Neural progenitor cell (in vitro differentiated cells): ENCODE results near the gene R3HDM2. TPM values are rescaled to one million over a fixed set of nuclear protein-coding genes. Genes with fewer than 3 reads are reported as not detected.
A peak's percentile ranks its signal among the peaks of the same experiment; 100 is the strongest.

ENCODE experiments used
- DNase-seq: peaks from one replicate; pipeline ENCODE4 v3.0.0-alpha.2; 2016; ENCODE audit warnings: low spot score
- H2AFZ ChIP-seq: fragments of 200-600 bp; sonication (generic); replicated peaks from 2 replicates; pipeline ENCODE4 v1.6.1; 2016; ENCODE audit warnings: antibody characterized with exemption
- H3F3A ChIP-seq: fragments of 200-600 bp; sonication (generic); 2 replicates; pipeline ENCODE4 v1.6.1; 2016; ENCODE audit warnings: antibody characterized with exemption, low read depth
- H3K27ac ChIP-seq: fragments of 200-600 bp; sonication (generic); 2 replicates; pipeline ENCODE4 v1.5.1; 2016; ENCODE audit warnings: mild to moderate bottlenecking
- H3K27me3 ChIP-seq: fragments of 200-600 bp; sonication (generic); 2 replicates; pipeline ENCODE4 v1.6.1; 2016; ENCODE audit warnings: mild to moderate bottlenecking, moderate library complexity
- H3K36me3 ChIP-seq: fragments of 200-600 bp; sonication (generic); 2 replicates; pipeline ENCODE4 v1.5.1; 2016
- H3K4me1 ChIP-seq: fragments of 200-600 bp; sonication (generic); 2 replicates; pipeline ENCODE4 v1.6.1; 2016; ENCODE audit warnings: mixed run types
- H3K4me2 ChIP-seq: fragments of 200-600 bp; sonication (generic); 2 replicates; pipeline ENCODE4 v1.6.1; 2016
- H3K4me3 ChIP-seq: fragments of 200-600 bp; sonication (generic); 2 replicates; pipeline ENCODE4 v1.5.1; 2016
- H3K79me2 ChIP-seq: fragments of 200-600 bp; sonication (generic); 2 replicates; pipeline ENCODE4 v1.6.1; 2016; ENCODE audit warnings: low read depth
- H3K9ac ChIP-seq: fragments of 200-600 bp; sonication (generic); 2 replicates; pipeline ENCODE4 v1.6.1; 2016
- H3K9me3 ChIP-seq: fragments of 200-600 bp; sonication (generic); 2 replicates; pipeline ENCODE4 v1.5.1; 2016; ENCODE audit warnings: low read depth
- H4K20me1 ChIP-seq: fragments of 200-600 bp; sonication (generic); 2 replicates; pipeline ENCODE4 v1.6.1; 2016; ENCODE audit warnings: low read depth
- H3K27ac Mint-ChIP-seq: 3 replicates; pipeline ENCODE4 v1.8.0; 2021; ENCODE audit warnings: mixed read lengths
- H3K27me3 Mint-ChIP-seq: 2 replicates; pipeline ENCODE4 v1.8.0; 2022; ENCODE audit warnings: low read depth, mild to moderate bottlenecking, inconsistent platforms, moderate library complexity, mixed read lengths; ENCODE audit not compliant: insufficient read depth
- H3K36me3 Mint-ChIP-seq: 3 replicates; pipeline ENCODE4 v1.8.0; 2021; ENCODE audit warnings: mixed read lengths
- H3K4me1 Mint-ChIP-seq: 3 replicates; pipeline ENCODE4 v1.8.0; 2021; ENCODE audit warnings: mixed read lengths
- H3K4me3 Mint-ChIP-seq: 3 replicates; pipeline ENCODE4 v1.8.0; 2021; ENCODE audit warnings: mild to moderate bottlenecking, moderate library complexity, mixed read lengths
- H3K9me3 Mint-ChIP-seq: 3 replicates; pipeline ENCODE4 v1.8.0; 2020; ENCODE audit warnings: mixed read lengths
- EZH2 ChIP-seq: fragments of 200-600 bp; sonication (generic); IDR thresholded peaks from 2 replicates; pipeline ENCODE4 v1.6.1; 2017; ENCODE audit warnings: antibody characterized with exemption, mild to moderate bottlenecking, moderate library complexity
- EZH2phosphoT487 ChIP-seq: fragments of 200-600 bp; sonication (generic); IDR thresholded peaks from 2 replicates; pipeline ENCODE4 v1.6.1; 2017; ENCODE audit warnings: antibody characterized with exemption
- total RNA-seq: library from RNA; depleted of rRNA; stranded (reverse); fragments of >200 nt; gene quantifications from 2 replicates; pipeline ENCODE4 v1.2.3, GENCODE V29; 2015; ENCODE audit warnings: low replicate concordance
- TF ChIP-seq, protein P1 (sequence below): fragments of 200-600 bp; sonication (generic); IDR thresholded peaks from 2 replicates; pipeline ENCODE4 v1.5.1; 2017; ENCODE audit warnings: antibody characterized with exemption, mild to moderate bottlenecking

Gene R3HDM2
- total RNA-seq, 1 donor from 2014 or later = 40.0 TPM

DNA sequence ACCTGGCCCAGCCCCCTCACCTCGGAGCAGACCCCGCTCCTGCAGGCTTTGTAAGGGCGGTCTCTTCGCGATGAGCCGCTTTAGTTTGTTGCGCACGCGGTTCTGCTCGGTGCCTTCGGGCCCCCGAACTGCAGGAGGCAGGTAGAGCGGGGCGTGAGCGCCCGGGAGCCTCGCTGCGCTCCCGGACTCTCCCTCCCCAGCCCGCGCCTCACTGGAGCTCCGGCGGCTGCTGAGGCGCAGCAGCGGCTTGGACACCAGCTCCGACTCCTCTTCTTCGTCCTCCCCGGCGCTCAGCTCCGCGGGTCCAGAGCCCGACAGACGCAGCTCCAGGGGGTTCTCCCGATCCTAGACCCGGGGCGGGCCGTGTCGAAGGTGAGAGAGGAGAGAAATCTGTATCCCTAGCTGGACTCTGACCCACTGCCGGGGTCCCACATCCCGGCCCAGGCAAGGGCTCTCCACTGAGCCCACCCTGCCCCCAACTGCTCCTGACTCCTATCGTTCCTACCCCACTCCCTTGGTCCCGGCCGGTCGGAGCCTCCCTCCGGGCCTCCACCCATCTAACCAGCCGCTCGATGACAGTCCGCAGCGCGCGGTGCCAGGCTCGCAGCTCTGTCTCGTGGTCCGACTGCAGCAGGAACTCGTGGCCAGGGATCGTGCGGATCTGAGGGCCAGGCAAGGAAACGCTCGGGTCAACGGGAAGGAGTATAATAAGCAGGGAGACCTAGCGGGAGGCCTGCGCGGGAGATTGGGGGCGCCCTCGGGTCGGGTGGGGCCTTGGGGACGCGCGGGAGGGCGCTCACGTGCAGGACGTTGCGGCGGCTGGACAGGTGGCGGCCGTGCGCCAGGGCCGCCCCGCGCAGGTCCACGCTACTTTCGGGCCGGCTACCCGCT is 44.7 kb upstream of the R3HDM2 start:
- peaks cover 3% of the 10 kb centered on the region for H3F3A ChIP-seq
- peaks cover 48% of the 10 kb centered on the region for H3K27me3 Mint-ChIP-seq
- no peak overlapping the region for H3K9ac ChIP-seq
- H3K36me3 Mint-ChIP-seq = no peaks in the 10 kb centered on the region
- H3K9me3 ChIP-seq = no peaks in the 10 kb centered on the region
- H4K20me1 ChIP-seq = peaks cover 2% of the 10 kb centered on the region
- H3K36me3 ChIP-seq = no peaks in the 10 kb centered on the region
- H3K27ac Mint-ChIP-seq = no peak overlapping the region
- peaks cover 2% of the 10 kb centered on the region for H3K4me1 Mint-ChIP-seq
- peak overlapping the region; percentile 93 for H2AFZ ChIP-seq
- no peak overlapping the region for H3K4me3 Mint-ChIP-seq
- peaks cover 11% of the 10 kb centered on the region for H3K4me1 ChIP-seq
- TF ChIP-seq EZH2phosphoT487 (peak; percentile 99), EZH2 (peak; percentile 98)
- TF ChIP-seq, protein P1, sequence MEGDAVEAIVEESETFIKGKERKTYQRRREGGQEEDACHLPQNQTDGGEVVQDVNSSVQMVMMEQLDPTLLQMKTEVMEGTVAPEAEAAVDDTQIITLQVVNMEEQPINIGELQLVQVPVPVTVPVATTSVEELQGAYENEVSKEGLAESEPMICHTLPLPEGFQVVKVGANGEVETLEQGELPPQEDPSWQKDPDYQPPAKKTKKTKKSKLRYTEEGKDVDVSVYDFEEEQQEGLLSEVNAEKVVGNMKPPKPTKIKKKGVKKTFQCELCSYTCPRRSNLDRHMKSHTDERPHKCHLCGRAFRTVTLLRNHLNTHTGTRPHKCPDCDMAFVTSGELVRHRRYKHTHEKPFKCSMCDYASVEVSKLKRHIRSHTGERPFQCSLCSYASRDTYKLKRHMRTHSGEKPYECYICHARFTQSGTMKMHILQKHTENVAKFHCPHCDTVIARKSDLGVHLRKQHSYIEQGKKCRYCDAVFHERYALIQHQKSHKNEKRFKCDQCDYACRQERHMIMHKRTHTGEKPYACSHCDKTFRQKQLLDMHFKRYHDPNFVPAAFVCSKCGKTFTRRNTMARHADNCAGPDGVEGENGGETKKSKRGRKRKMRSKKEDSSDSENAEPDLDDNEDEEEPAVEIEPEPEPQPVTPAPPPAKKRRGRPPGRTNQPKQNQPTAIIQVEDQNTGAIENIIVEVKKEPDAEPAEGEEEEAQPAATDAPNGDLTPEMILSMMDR = no peak
- peak overlapping the region; percentile 49 for H3K4me3 ChIP-seq
- H3K27me3 ChIP-seq = peaks cover 94% of the 10 kb centered on the region
- peak overlapping the region; percentile 92 for H3K4me2 ChIP-seq
- H3K79me2 ChIP-seq = no peaks in the 10 kb centered on the region
- no peaks in the 10 kb centered on the region for H3K9me3 Mint-ChIP-seq
- peak; percentile 68 for DNase-seq
- H3K27ac ChIP-seq = no peak overlapping the region

DNA sequence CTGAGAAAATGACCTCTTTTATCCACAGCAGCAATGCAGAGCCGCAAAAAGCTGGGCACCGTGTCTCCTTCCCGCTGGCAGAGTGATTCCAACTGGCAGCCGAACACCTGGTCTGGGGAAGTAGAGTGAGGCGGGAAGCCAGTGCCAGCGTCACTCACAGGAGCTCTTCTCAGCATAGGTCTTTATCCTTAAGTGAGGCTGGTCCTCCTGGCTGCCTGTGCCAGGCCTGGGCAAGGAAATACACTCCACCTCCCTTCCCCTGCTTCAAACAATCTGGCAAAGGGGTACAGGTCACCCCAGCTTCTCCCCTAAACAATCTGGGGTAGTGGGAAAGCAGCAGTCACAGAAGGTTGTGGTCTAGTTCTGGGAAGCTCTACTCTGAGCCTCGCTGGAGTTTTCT is 44.0 kb upstream of the R3HDM2 start:
- H4K20me1 ChIP-seq = peaks cover 2% of the 10 kb centered on the region
- Mint-ChIP-seq H3K27ac (no peak overlapping the region), H3K27me3 (peaks cover 48% of the 10 kb centered on the region), H3K4me1 (peaks cover 2% of the 10 kb centered on the region), H3K4me3 (no peak overlapping the region), H3K36me3 (no peaks in the 10 kb centered on the region), H3K9me3 (no peaks in the 10 kb centered on the region)
- H3F3A ChIP-seq = peaks cover 3% of the 10 kb centered on the region
- peaks cover 11% of the 10 kb centered on the region for H3K4me1 ChIP-seq
- H3K9me3 ChIP-seq = no peaks in the 10 kb centered on the region
- no peak for TF ChIP-seq EZH2phosphoT487
- TF ChIP-seq, protein P1 = no peak
- no peak for TF ChIP-seq EZH2
- no peak overlapping the region for H3K27ac ChIP-seq
- H3K9ac ChIP-seq = no peak overlapping the region
- no peak for DNase-seq
- peak overlapping the region; percentile 93 for H2AFZ ChIP-seq
- peak overlapping the region; percentile 49 for H3K4me3 ChIP-seq
- H3K79me2 ChIP-seq = no peaks in the 10 kb centered on the region
- H3K36me3 ChIP-seq = no peaks in the 10 kb centered on the region
- peaks cover 87% of the 10 kb centered on the region for H3K27me3 ChIP-seq
- H3K4me2 ChIP-seq = peak overlapping the region; percentile 92

GRCh38 chr12:57474430-57474829 is 43.6 kb upstream of the R3HDM2 start:
- Histone ChIP-seq H3K27me3 (peaks cover 83% of the 10 kb centered on the region), H3K4me1 (peaks cover 11% of the 10 kb centered on the region), H2AFZ (no peak overlapping the region), H3K27ac (no peak overlapping the region), H3K9ac (no peak overlapping the region), H3K4me2 (no peak overlapping the region), H3F3A (peaks cover 3% of the 10 kb centered on the region), H3K36me3 (no peaks in the 10 kb centered on the region), H3K79me2 (no peaks in the 10 kb centered on the region), H4K20me1 (peaks cover 2% of the 10 kb centered on the region), H3K4me3 (no peak overlapping the region), H3K9me3 (no peaks in the 10 kb centered on the region)
- Mint-ChIP-seq H3K27ac (no peak overlapping the region), H3K4me3 (peak overlapping the region; percentile 33), H3K36me3 (no peaks in the 10 kb centered on the region), H3K27me3 (peaks cover 48% of the 10 kb centered on the region), H3K4me1 (peaks cover 2% of the 10 kb centered on the region), H3K9me3 (no peaks in the 10 kb centered on the region)
- TF ChIP-seq EZH2phosphoT487 (no peak), EZH2 (no peak)
- TF ChIP-seq, protein P1 = no peak
- DNase-seq = no peak
